ENCODE data around the gene FAM171A1.
"Not testable (repeated sequence)": the region's sequence is repeated elsewhere in the genome, so short reads cannot be mapped to it uniquely, and the experiment has no call there.

The FAM171A1 gene

GRCh38 chr10:15236340-15236739 lies 134.7 kb downstream of the FAM171A1 start:
- no peak for DNase-seq

- DNase-seq, result no peak
These were observed 138.8 kb downstream of the FAM171A1 start for GRCh38 chr10:15232279-15232678.

- no peak for DNase-seq
These were observed 139.7 kb downstream of the FAM171A1 start for GRCh38 chr10:15231426-15231825.

GRCh38 chr10:15230257-15230656 lies 140.8 kb downstream of the FAM171A1 start:
- no peak for DNase-seq

GRCh38 chr10:15229268-15229667 lies 141.8 kb downstream of the FAM171A1 start:
- DNase-seq, result no peak

- DNase-seq, result no peak
These were observed 142.7 kb downstream of the FAM171A1 start for GRCh38 chr10:15228426-15228825.

- DNase-seq, result no peak
These were observed 143.3 kb downstream of the FAM171A1 start for GRCh38 chr10:15227611-15228372.

- no peak for DNase-seq
These were observed 145.6 kb downstream of the FAM171A1 start for GRCh38 chr10:15225511-15225910.

- no peak for DNase-seq
These were observed 146.1 kb downstream of the FAM171A1 start for GRCh38 chr10:15224948-15225347.

GRCh38 chr10:15223174-15223573 lies 147.9 kb downstream of the FAM171A1 start:
- no peak for DNase-seq

GRCh38 chr10:15222511-15222910 lies 148.6 kb downstream of the FAM171A1 start:
- DNase-seq, result no peak

GRCh38 chr10:15220445-15220844 lies 150.6 kb downstream of the FAM171A1 start:
- no peak for DNase-seq

- no peak for DNase-seq
These were observed 154.4 kb downstream of the FAM171A1 start for GRCh38 chr10:15216700-15217099.

- no peak for DNase-seq
These were observed 156.9 kb downstream of the FAM171A1 start for GRCh38 chr10:15214237-15214636.

- no peak for DNase-seq
These were observed 157.6 kb downstream of the FAM171A1 start for GRCh38 chr10:15213461-15213861.

GRCh38 chr10:15211464-15211979 lies 159.6 kb downstream of the FAM171A1 start:
- DNase-seq, result no peak

- no peak for DNase-seq
These were observed 160.6 kb downstream of the FAM171A1 start for GRCh38 chr10:15210521-15210920.

GRCh38 chr10:15209827-15210509 lies 161.1 kb downstream of the FAM171A1 start:
- peak; percentile 77 for DNase-seq

- DNase-seq, result no peak
These were observed 162.9 kb downstream of the FAM171A1 start for GRCh38 chr10:15208221-15208620.

GRCh38 chr10:15207410-15207809 lies 163.7 kb downstream of the FAM171A1 start:
- not testable (repeated sequence) for DNase-seq

- no peak for DNase-seq
These were observed 168.4 kb downstream of the FAM171A1 start for GRCh38 chr10:15202639-15203038.

GRCh38 chr10:15202301-15202621 lies 168.8 kb downstream of the FAM171A1 start:
- not testable (repeated sequence) for DNase-seq

- DNase-seq, result no peak
These were observed 169.3 kb downstream of the FAM171A1 start for GRCh38 chr10:15201589-15202300.

GRCh38 chr10:15200626-15201025 lies 170.5 kb downstream of the FAM171A1 start:
- DNase-seq, result no peak
